ENCODE results near the gene CMC4.
A peak's percentile ranks its signal among the peaks of the same experiment; 100 is the strongest.

Gene CMC4

DNA sequence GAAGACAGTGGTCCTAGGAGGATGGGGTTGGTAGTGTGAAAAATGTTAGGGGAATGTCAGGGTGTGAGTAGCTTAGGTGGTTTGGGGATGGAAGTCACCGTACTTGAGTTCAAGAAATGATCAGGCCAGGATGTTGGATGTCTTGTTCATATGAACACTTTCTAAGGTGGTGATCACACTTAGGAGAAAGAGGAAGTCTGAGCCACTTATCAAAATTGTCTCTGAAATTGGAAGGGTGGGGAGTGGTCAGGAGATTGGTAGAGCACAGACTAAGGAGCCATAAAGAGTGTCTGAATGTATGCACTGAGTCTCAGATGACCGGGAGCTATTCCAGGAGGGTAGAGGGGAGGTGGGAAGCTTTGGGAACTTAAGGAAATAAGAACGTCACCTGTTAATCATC is 17.3 kb downstream of the CMC4 start:
- DNase-seq (ENCODE audit: low spot score): no peak

- no peak for DNase-seq (ENCODE audit: low spot score)
These were observed 18.0 kb downstream of the CMC4 start for GRCh38 chrX:155052738-155053498.

DNA sequence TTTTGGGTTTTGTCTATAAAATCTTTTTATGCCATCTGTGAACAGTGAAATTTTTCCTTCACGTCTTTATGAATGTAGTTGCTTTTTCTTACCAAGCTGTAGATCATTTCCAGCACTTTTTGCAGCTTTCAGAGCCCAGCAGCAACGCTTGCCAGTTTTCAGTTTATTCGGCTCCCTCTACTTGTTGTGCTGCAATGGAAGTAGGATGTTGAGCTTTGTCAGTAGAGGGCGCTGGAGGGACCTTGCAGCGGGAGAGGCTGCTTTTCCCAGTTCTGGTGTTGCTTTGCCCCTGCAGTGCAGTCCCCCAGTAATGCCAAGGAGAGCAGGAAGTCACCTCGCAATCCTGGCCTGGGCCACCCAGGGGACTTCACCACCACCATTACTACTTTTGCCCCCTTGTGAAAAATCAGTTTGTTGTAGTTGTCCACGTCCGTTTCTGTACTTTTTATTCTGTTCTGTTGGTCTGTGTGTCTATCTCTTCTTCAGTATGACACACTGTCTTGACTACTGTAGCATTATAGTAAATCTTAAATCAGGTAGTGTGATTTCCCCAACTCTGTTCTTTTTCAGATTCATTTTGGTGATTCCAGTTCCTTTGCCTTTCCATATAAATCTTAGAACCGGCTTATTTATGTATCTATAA is 21.8 kb downstream of the CMC4 start:
- DNase-seq (ENCODE audit: low spot score): peak; percentile 28

DNA sequence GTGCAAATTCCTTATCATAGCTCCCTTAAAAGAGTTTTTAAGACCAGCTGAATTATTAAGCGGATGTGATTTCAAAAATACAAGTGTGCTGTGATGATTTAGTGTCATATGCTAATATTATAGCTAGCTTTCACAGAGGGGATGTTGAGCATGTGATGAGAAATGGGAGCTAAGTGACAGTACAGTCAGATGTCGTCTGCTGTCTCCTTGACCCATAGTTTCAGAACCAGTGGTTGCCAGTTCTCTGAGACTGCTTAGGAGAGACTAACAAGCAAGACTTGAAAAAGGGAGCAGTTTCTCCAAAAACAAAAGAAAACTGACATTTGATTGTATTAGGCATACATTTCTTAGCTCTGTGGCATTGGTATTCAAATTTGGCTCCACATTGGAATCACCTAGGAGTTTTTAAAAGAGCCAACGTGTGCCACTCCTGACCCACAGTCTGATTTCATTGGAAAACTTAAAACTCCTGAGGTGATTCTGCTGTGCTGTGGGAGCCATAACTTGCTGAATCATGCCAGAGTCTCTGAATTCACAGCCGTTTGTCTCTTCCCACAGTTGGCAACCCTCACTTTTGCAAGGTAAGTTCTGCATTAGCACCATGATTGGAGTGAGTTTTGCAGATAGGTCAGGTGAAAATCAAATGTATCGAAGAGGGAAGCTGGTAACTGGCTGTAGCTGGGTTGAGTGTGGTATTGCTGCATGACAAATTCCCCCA is 24.0 kb downstream of the CMC4 start:
- no peak for DNase-seq (ENCODE audit: low spot score)

DNA sequence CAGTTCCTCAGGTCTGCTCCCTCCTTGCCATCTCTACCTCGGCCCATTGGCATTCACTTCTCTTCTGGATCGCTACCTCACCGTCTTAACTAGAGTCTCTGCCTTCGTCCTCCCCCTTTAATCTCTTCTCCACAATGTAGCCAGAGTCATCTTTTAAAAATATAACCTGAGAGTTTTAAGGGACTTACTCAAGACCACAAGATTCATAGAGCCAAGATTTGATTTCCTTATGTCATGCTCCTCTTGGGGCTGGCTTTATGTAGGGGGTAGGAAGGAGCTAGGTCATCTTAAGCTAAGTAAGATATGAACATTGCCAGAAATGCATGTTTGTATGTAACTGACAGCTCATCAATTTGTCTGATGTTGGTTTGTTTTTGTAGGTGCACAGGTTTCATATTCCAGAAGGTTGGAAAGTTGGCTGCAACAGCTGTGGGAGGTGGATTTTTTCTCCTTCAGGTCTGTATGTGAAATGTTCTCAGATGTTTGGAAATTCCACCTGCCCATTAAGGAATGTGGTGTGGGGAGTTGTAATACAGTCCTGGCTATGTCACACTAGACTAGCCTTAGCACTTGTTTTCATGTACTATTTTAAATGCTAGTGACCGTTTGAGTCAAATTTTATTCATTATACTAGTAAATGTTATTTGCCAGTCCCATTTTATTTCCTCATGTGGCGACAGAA is 24.7 kb downstream of the CMC4 start:
- DNase-seq (ENCODE audit: low spot score): no peak

DNA sequence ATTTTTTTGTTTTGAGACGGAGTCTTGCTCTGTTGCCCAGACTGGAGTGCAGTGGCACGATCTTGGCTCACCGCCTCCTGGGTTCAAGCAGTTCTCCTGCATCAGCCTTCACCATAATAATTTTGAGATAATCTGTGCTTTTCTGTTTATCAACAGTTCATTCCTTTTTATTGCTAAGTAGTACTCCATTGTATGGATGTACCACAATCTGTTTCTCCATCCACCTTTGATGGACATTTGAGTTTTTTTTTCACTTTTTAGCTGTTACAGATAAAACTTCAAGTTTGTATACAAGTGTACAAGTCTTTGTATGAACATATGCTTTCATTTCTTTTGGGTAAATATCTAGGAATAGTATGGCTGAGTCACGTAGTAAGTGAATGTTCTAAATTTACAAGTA is 35.2 kb downstream of the CMC4 start:
- no peak for DNase-seq (ENCODE audit: low spot score)

- DNase-seq (ENCODE audit: low spot score): no peak
These were observed 39.3 kb downstream of the CMC4 start for GRCh38 chrX:155031657-155032056.

GRCh38 chrX:155028877-155029291 is 42.1 kb downstream of the CMC4 start:
- DNase-seq (ENCODE audit: low spot score): no peak

DNA sequence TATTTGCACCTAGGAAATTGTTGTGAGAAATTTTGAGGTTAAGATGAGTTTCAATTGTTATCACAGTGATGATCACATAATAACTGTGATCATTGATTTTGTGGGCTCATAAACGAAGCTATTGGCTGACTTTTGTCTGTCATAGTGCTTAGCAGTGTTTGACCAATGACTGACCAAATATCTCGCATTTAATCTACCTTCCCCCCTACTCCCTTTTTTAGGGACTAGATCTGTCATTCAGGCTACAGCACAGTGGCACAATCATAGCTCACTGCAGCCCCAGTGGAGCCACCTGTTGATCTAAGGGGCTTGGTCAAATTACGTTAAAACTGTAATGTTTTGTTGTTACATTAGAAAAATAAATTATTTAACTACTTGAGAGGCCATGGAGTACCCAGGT is 42.8 kb downstream of the CMC4 start:
- DNase-seq (ENCODE audit: low spot score): no peak

- peak; percentile 23 for DNase-seq (ENCODE audit: low spot score)
These were observed 43.3 kb downstream of the CMC4 start for GRCh38 chrX:155027509-155028066.

DNA sequence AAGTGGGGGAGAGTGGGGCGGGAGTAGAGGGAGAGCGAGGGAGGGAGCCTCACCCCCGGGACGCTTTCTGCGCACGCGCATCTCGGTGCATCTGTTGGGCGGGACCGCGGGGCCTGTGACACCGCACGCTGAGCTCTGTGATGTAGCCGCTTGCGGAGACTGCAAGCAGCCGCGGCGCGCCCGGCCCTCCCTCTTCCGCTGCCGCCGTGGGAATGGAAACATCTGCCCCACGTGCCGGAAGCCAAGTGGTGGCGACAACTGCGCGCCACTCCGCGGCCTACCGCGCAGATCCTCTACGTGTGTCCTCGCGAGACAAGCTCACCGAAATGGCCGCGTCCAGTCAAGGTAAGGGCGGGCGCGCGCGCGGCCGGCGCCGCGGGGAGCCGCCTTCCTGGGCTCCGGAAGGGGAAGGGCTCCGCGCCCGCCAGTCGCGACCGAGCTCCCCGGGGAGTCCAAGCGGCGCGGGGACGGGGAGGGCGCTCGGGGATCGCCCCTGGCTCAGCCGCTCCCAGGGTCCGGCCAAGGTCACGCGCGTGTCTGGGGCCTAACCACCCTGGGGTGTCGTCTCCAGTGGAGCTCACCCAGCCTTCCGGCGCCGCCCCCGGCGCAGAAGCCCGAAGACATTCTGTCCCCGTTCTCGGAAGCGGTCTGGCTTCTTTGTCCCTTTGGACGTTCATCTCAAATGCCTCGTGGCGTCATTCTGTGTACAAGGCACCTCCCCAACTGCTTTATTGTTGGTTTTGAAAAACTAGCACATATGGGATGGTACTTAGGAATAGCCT is 44.0 kb downstream of the CMC4 start, which contains the start of gene FUNDC2:
Gene FUNDC2, plus strand, starts transcription at position 118 of the 782 bp plus-strand sequence. Its CDS starts 95 bp downstream, at position 213.
- DNase-seq (ENCODE audit: low spot score): peak; percentile 89

GRCh38 chrX:155026420-155026726 is 44.6 kb downstream of the CMC4 start:
- no peak for DNase-seq (ENCODE audit: low spot score)

DNA sequence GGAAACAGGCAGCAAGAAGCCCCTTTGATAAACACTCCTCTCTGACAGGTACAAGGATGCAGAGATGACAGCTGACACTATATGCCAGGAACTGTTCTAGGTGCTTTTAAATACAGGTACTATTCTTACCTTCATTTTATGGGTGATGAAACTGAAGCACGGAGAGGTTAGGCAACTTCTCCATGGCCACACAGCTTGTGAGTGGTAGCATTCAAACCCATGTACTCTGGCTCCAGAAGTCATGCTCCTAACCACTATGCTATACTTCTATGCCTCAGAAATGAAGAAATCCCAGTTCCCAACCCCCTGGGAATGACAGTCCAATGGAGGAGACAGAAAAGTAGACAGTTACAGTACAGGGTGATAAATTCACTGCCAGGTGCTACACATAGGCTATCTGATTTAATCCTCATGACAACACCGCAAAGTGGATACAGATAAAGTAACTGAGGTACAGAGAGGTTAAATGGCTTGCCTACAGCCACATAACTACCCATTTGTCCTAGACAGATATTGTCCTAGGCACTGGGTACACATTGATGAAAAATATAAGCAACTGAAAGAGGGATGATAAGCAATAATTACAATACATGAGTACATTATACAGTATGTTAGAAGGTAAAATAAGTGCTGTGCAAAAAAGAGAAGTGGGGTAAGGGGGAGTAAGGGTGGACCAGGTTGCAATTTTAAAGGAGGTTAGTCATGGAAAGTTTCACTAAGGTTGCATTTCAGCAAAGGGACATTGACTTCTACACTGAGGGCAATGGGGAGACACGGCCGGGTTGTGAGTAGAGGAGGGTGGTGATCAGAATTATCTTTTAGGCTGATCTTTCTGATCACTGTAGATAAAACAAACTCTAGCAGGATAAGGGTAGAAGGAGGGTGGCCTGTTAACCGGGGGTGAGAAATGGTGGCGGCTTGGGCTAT is 46.8 kb downstream of the CMC4 start:
- no peak for DNase-seq (ENCODE audit: low spot score)

GRCh38 chrX:155022585-155022984 is 48.4 kb downstream of the CMC4 start, which contains the start of gene F8:
Gene F8, minus strand, starts transcription at chrX:155022723. Its CDS starts 171 bp downstream, at chrX:155022552.
- no peak for DNase-seq (ENCODE audit: low spot score)

- DNase-seq (ENCODE audit: low spot score): no peak
These were observed 50.3 kb downstream of the CMC4 start for GRCh38 chrX:155020591-155020990.
